ENCODE results near the gene NPIPB8.
"Not testable (repeated sequence)": the region's sequence is repeated elsewhere in the genome, so short reads cannot be mapped to it uniquely, and the experiment has no call there.

The NPIPB8 gene

GRCh38 chr16:28637765-28638164 is at the start of gene NPIPB8:
NPIPB8 (plus strand) TSS chr16:28638065; CDS start chr16:28638361, 296 bp downstream.
- DNase-seq, result not testable (repeated sequence)

GRCh38 chr16:28589069-28589468 is 48.8 kb upstream of the NPIPB8 start:
- DNase-seq, result no peak

- no peak for DNase-seq
Measured at GRCh38 chr16:28589930-28590329, 47.9 kb upstream of the NPIPB8 start.

GRCh38 chr16:28590384-28591340 is 47.2 kb upstream of the NPIPB8 start:
- DNase-seq, result no peak

DNA sequence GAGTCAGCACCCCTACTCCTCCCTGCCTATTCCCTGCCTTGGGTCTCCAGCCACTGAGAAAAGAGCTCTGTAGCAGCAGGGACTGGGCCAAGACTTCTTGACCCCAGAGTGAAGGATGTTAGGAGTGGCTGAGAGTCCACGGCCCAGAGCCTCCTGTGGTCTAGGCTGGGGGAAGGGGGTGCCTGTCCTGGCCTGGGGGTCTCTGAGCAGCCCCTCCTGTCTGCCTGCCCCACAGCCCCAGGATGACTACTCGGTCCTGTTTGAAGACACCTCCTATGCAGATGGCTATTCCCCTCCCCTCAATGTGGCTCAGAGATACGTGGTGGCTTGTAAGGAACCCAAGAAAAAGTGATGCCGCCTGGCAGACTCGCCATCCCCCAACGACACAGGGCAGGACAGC is 46.5 kb upstream of the NPIPB8 start:
- DNase-seq, result no peak

DNA sequence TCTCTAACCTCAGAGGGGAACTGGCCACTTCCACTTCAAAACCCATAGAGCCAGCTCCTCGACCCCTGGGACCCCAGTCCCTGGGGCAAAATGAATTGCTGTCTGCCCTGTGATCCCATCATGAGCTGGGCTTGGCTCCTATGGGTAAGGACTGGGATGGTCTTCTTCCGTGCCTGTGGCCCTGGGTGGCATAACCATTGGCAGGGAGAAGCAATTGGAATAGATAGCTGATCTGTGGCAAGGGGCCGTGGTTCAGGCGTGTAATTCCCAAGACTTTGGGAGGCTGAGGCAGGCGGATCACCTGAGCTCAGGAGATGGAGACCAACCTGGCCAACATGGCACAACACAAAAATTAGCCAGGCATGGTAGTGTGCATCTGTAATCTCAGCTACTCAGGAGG is 45.4 kb upstream of the NPIPB8 start:
- no peak for DNase-seq

- DNase-seq, result no peak
Measured at GRCh38 chr16:28592979-28593553, 44.8 kb upstream of the NPIPB8 start.

DNA sequence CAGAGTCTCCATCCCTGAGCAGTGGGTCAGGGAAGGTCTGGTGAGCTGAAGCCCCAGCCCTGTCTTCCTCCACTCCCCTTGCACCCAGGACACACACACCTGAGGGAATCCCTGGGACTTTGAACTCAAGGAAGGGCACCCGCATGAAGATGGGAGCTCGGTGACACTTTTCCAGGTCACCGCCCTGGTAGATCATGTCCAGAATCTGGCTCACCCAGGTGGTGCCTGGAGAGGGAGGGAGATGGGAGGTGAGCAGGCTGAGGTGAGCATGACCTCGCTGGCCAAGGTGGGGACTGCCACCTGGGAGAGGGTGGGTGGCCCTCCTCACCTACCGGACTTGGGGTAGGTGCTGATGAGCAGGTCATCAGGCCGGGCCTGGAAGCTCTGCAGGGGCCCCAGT is 42.4 kb upstream of the NPIPB8 start:
- not testable (repeated sequence) for DNase-seq

DNA sequence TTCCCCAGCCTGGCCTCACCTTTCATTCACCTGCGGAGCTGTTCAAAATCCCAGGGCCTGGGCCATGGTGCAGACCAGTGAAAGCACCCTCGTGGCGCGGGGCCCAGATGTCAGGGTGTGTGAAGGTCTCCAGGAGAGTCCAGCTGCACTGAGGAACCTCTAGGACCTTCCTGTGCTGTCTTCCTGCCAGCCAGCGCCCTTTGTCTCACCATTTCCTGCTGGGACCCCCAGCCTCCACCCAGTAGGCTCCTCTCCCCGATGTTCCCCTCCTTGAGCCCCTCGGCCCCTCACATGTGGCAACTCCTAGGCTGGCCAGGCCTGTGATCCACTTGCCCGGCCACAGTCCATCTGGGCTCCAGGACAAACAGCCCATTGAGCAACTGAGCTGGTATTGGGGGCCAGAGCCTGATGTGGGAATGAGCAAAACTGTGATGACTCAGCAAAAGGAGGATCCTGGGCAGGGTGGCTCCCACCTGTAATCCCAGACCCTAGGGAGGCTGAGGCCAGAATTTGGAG is 41.7 kb upstream of the NPIPB8 start:
- no peak for DNase-seq

- DNase-seq, result no peak
Measured at GRCh38 chr16:28596840-28597691, 40.8 kb upstream of the NPIPB8 start, which contains the start of gene SULT1A2. SULT1A2 (minus strand) TSS chr16:28597050; CDS start chr16:28595930, 1,120 bp downstream.

DNA sequence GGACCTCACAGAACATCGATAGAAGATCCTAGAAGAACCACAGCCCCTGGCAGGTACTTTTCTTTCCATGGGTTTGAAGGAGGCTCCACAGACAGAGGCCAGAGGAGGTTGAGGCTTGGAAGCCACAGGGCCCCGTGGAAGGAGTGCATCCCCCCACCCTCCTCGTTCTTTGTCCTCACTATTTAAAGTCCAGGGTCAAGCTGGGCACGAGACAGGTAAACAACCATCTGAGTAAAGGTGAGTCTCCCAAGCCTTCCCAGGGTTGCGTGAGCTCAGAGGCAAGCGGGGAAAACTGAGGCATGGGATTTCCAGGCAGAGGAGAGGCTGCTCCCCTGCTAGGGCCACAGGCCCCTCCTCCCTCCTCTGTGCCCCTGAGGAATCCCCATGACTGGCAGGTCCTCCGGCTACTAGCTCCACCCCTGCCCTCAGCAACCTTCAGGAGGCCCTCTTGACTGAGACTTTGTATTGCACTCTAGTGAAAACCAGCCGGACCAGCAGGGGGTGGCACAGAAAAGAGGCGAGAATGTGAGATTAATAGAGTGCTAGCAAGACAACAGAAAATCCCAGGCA is 40.1 kb upstream of the NPIPB8 start:
- DNase-seq, result no peak

DNA sequence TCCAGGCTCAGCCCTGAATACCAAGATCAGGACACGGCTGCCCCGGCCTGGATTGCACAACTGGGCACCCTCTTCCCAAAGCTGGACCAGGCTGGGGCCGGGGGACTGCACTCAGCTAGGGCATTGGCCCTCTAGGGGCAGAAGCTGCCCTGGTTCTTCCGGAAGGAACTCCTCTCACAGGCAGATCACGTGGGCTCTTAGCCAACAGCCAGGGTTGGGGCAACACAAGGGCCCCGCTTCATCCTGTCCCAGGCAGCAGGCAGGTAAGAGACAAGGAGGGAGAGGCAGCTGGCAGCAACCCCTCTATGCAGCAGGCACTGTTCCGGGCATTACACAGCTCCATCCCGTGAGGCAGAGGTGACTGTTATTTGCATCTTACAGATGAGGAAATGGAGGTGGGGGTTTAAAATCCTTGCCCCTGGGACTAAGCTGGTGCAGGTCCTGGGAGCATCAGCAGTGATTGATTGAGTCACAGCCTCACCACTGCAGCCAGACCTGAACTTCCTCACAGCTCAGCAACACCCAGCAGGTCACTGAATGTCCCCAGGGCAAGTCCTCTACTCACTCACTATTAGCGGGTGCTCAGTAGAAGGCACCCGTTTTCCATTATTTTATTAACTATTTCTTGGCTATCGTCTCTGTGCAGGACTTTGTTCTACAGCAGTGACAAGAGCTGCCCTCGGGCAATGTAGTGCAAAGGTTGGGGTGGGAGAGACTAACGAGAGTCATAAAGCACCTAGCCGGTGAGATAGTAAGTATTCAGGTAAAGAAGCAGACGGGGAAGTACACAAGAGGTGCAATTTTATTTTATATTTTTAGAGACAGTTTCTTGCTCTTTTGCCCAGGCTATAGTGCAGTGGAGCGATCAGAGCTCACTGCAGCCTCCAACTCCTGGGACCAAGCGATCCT is 38.2 kb upstream of the NPIPB8 start:
- DNase-seq, result not testable (repeated sequence)

DNA sequence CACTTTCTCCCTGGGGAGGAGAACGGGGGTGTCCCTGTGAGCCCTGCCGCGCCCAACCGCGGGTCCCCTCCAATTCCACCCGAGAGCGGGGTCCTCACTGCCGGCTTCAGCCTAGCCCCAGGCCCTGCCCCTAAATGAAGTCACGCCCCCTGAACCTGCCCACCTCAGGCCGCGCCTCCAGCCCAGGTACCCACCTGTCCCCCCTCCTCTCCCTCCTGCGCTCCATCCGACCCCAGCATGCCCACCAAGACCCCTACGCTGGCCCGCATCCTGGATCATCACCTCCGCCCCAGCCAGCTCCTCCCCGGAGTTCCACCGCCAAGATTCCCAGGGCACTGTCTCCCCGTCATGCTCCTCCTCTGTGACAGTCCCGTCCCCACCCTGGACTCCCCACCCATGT is 36.9 kb upstream of the NPIPB8 start:
- DNase-seq, result not testable (repeated sequence)

DNA sequence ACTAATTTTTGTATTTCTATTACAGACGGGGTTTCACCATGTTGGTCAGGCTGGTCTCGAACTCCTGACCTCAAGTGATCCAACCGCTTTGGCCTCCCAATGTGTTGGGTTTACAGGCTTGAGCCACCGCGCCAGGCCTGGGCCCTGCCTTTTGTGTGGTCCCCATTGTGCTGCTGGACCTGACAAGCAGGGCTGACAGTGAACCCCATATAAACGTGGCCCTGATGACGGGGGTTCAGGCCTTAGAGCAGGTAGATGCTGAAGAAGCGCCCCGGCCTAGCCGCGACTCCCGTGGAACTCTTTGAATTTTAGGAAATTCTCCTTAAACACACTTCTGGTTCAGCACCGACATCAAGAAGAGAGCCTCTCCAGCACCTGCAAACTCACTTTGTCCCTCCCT is 36.3 kb upstream of the NPIPB8 start:
- DNase-seq, result not testable (repeated sequence)

- not testable (repeated sequence) for DNase-seq
Measured at GRCh38 chr16:28602062-28602461, 35.8 kb upstream of the NPIPB8 start.

GRCh38 chr16:28602529-28602928 is 35.3 kb upstream of the NPIPB8 start:
- DNase-seq, result no peak

DNA sequence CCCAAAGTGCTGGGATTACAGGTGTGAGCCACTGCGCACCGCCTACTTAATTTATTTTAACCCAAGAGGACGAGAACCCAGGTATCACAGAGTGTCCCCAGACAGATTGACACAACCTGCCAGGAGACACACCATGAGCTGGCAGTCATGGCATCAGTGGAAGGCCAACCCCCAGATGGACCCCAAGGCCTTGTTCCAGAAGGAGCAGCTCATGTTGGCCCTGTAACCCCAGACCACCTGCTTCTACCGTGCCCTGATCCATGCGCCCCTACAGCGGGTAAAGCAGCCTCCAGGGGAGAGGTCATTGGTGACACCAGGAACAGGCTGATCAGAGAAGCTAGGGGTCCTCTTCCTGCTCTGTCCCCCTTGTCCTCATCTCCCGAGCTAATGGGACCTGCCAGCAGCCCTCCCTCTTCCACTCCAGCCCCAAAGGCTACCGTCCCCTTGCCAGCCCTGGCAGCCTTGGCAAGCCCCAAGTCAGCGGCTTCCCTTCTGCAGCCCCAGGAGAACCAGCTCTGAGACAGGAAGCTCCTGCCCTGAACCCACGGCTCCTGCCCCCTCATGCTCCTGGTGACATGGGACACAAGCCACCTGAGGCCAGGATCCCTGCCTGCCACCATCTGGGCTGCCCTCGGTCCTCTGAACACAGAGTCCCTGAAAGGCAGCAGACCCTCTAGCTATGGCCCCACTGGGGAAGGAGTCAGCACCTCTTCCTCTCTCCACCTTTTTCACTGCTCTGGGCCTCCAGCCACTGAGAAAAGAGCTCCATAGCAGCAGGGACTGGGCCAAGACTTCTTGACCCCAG is 34.3 kb upstream of the NPIPB8 start:
- DNase-seq, result no peak

- no peak for DNase-seq
Measured at GRCh38 chr16:28604186-28604565, 33.7 kb upstream of the NPIPB8 start.

GRCh38 chr16:28606291-28607115 is 31.4 kb upstream of the NPIPB8 start:
- DNase-seq, result no peak

All from activated naive CD4-positive, alpha-beta T cell treated with Interleukin-2 at 50 U/mL for 16 hours (primary cell).